Thyroid gland (tissue), 4 donors: ENCODE measurements around the gene KIR3DL1.

Source experiments
- POLR2A ChIP-seq, 2 donors: fragments of 450-650 bp; IDR thresholded peaks; one replicate each; pipeline ENCODE4 v1.6.1; 2017; ENCODE audit warnings: antibody characterized with exemption in 2 of 2, mild to moderate bottlenecking in 2 of 2, moderate library complexity in 1 of 2
- TF ChIP-seq, protein P1 (sequence below), 6 experiments: fragments of 200-600 bp in 3 of 6; fragments of 450-650 bp in 3 of 6; sonication (generic) in 3 of 6; IDR thresholded peaks; one replicate each; pipeline ENCODE4 v1.5.1; 2016 to 2019; ENCODE audit warnings: antibody characterized with exemption in 6 of 6, mild to moderate bottlenecking in 2 of 6, inconsistent platforms in 1 of 6, moderate library complexity in 1 of 6

DNA sequence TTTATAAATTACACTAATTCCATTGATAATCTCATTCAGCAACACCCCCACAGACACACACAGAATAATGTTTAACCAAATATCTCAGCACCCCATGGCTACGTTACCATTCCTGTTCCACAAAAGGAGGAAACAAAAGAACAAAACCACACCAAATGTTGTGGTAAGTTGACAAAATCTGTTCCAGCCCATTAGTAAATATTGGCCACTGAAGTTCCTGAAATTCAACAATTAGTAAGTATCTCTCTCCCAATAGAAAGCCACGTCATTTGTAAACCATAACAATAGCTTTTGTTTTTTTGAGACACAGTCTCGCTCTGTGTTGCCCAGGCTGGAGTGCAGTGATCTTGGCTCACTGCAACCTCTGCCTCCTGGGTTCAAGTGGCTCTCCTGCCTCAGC, 55.4 kb downstream of the KIR3DL1 start:
- no peak for TF ChIP-seq POLR2A (IDR thresholded peaks at IDR 0.05)
- TF ChIP-seq, protein P1, sequence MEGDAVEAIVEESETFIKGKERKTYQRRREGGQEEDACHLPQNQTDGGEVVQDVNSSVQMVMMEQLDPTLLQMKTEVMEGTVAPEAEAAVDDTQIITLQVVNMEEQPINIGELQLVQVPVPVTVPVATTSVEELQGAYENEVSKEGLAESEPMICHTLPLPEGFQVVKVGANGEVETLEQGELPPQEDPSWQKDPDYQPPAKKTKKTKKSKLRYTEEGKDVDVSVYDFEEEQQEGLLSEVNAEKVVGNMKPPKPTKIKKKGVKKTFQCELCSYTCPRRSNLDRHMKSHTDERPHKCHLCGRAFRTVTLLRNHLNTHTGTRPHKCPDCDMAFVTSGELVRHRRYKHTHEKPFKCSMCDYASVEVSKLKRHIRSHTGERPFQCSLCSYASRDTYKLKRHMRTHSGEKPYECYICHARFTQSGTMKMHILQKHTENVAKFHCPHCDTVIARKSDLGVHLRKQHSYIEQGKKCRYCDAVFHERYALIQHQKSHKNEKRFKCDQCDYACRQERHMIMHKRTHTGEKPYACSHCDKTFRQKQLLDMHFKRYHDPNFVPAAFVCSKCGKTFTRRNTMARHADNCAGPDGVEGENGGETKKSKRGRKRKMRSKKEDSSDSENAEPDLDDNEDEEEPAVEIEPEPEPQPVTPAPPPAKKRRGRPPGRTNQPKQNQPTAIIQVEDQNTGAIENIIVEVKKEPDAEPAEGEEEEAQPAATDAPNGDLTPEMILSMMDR (IDR thresholded peaks at IDR 0.05) = no peak
